MCF 10A (cell line): Measurements from ENCODE around the gene MEPCE. TPM values are rescaled to one million over a fixed set of nuclear protein-coding genes. Genes with fewer than 3 reads are reported as not detected.

Source experiments
- BruUV-seq: library from RNA; stranded (reverse); fragments of 400-500 nt; replicated peaks from 2 replicates; lab custom pipeline; 2021; lab: Mats Ljungman, UMichigan
- CTCF ChIA-PET: fragments of 300-600 bp; sonication (Branson Sonifier 250); formaldehyde crosslinking; extraction: SDS; loops from one replicate; lab custom pipeline; 2021; ENCODE audit warnings: antibody characterized with exemption, inconsistent platforms; lab: Yijun Ruan, JAX
- POLR2A ChIA-PET: fragments of 300-600, 350-650 bp; sonication (Branson Sonifier 250); formaldehyde crosslinking; extraction: SDS; loops from one replicate; lab custom pipeline; 2020; ENCODE audit warnings: antibody characterized with exemption, inconsistent platforms; lab: Yijun Ruan, JAX
- DNase-seq: peaks from one replicate; pipeline ENCODE4 v3.0.0-alpha.2; 2018; ENCODE audit not compliant: unreplicated experiment
- H3K27ac Mint-ChIP-seq: one replicate; pipeline ENCODE4 v1.8.0; 2022; ENCODE audit warnings: mild to moderate bottlenecking, low read depth, mixed read lengths; ENCODE audit not compliant: unreplicated experiment
- H3K27me3 Mint-ChIP-seq: one replicate; pipeline ENCODE4 v1.8.0; 2022; ENCODE audit warnings: mixed read lengths; ENCODE audit not compliant: insufficient read depth, unreplicated experiment
- H3K36me3 Mint-ChIP-seq: one replicate; pipeline ENCODE4 v1.8.0; 2022; ENCODE audit warnings: mild to moderate bottlenecking, moderate library complexity, mixed read lengths; ENCODE audit not compliant: insufficient read depth, unreplicated experiment
- H3K4me1 Mint-ChIP-seq: one replicate; pipeline ENCODE4 v1.8.0; 2022; ENCODE audit warnings: mixed read lengths; ENCODE audit not compliant: insufficient read depth, unreplicated experiment
- H3K4me3 Mint-ChIP-seq: one replicate; pipeline ENCODE4 v1.8.0; 2022; ENCODE audit warnings: mild to moderate bottlenecking, moderate library complexity, mixed read lengths; ENCODE audit not compliant: unreplicated experiment
- H3K9me3 Mint-ChIP-seq: one replicate; pipeline ENCODE4 v1.8.0; 2022; ENCODE audit warnings: mixed read lengths; ENCODE audit not compliant: unreplicated experiment
- CTCF ChIP-seq: fragments of 200-600 bp; IDR thresholded peaks from one replicate; pipeline ENCODE4 v1.8.0; 2022; ENCODE audit warnings: antibody characterized with exemption, mild to moderate bottlenecking; ENCODE audit not compliant: unreplicated experiment
- intact Hi-C: fragments of 100-400 bp; cut with micrococcal nuclease; formaldehyde crosslinking; loops from 2 replicates; pipeline ENCODE4 v1.14.1; 2022
- total RNA-seq: library from RNA; stranded (reverse); gene quantifications from 2 replicates; pipeline ENCODE4 v1.2.3, GENCODE V29; 2022

MEPCE gene
- total RNA-seq, 1 experiment from 2014 or later, result 59.9 TPM

- H3K27ac Mint-ChIP-seq, result no peak overlapping the region
- BruUV-seq, result no TSS peak
- H3K27me3 Mint-ChIP-seq, result no peaks in the 10 kb centered on the region
- no peak for TF ChIP-seq CTCF
- no peak for DNase-seq
- H3K36me3 Mint-ChIP-seq, result peaks cover 64% of the 10 kb centered on the region
- peak overlapping the region; percentile 82 for H3K4me3 Mint-ChIP-seq
- ChIA-PET POLR2A (interaction anchor here (0.6 to 1.2 kb wide), 2 partner anchors 18 to 160 kb away, joined by 3 to 4 read pairs; no protein-coding TSS in a partner anchor), CTCF (interaction anchor here (0.7 to 1.0 kb wide), 2 partner anchors 37 to 39 kb away, joined by 3 read pairs; no protein-coding TSS in a partner anchor)
- intact Hi-C loops, result no loop called here
- H3K9me3 Mint-ChIP-seq, result no peaks in the 10 kb centered on the region
- peaks cover 41% of the 10 kb centered on the region for H3K4me1 Mint-ChIP-seq
These were observed 2.4 kb downstream of the MEPCE start for GRCh38 chr7:100432053-100432452.

GRCh38 chr7:100432621-100433275 lies 3.1 kb downstream of the MEPCE start:
- no TSS peak for BruUV-seq
- Mint-ChIP-seq H3K36me3 (peaks cover 64% of the 10 kb centered on the region), H3K4me3 (peak overlapping the region; percentile 82), H3K27ac (peak overlapping the region; percentile 19), H3K4me1 (peaks cover 39% of the 10 kb centered on the region), H3K9me3 (no peaks in the 10 kb centered on the region), H3K27me3 (no peaks in the 10 kb centered on the region)
- DNase-seq, result no peak
- no peak for TF ChIP-seq CTCF
- intact Hi-C loops, result no loop called here
- CTCF ChIA-PET, result interaction anchor here (0.7 kb wide), 1 partner anchor 39 kb away, joined by 3 read pairs; no protein-coding TSS in a partner anchor
- POLR2A ChIA-PET, result interaction anchor here (0.6 to 1.8 kb wide), 2 partner anchors 154 to 161 kb away, joined by 3 to 5 read pairs; partner anchors contain the start of gene FBXO24

GRCh38 chr7:100433276-100433591 lies 3.6 kb downstream of the MEPCE start:
- peaks cover 64% of the 10 kb centered on the region for H3K36me3 Mint-ChIP-seq
- CTCF ChIA-PET, result no interaction called here

More at GRCh38 chr7:100433276-100433591, 3.6 kb downstream of the MEPCE start:
- POLR2A ChIA-PET, result interaction anchor here (1.8 kb wide), 1 partner anchor 153 kb away, joined by 5 read pairs; the partner anchor contains the start of gene FBXO24
- DNase-seq, result no peak
- Mint-ChIP-seq H3K4me1 (peaks cover 36% of the 10 kb centered on the region), H3K4me3 (no peak overlapping the region), H3K27ac (peak overlapping the region; percentile 19), H3K9me3 (no peaks in the 10 kb centered on the region), H3K27me3 (no peaks in the 10 kb centered on the region)
- no peak for TF ChIP-seq CTCF
- intact Hi-C loops, result no loop called here
- no TSS peak for BruUV-seq
